Measurements from ENCODE around the gene RNASE8. TPM values are rescaled to one million over a fixed set of nuclear protein-coding genes. Genes with fewer than 3 reads are reported as not detected.

Gene RNASE8
- total RNA-seq, 1 experiment from 2014 or later, result not detected

GRCh38 chr14:21074398-21075272 lies 17.0 kb downstream of the RNASE8 start:
- Mint-ChIP-seq H3K4me1 (ENCODE audit: insufficient read depth, unreplicated experiment) (peaks cover 20% of the 10 kb centered on the region), H3K27ac (ENCODE audit: low read depth, unreplicated experiment) (no peak overlapping the region), H3K27me3 (ENCODE audit: insufficient read depth, unreplicated experiment) (no peaks in the 10 kb centered on the region), H3K36me3 (ENCODE audit: insufficient read depth, unreplicated experiment) (peaks cover 12% of the 10 kb centered on the region), H3K9me3 (ENCODE audit: unreplicated experiment) (no peaks in the 10 kb centered on the region), H3K4me3 (ENCODE audit: unreplicated experiment) (no peak overlapping the region)
- intact Hi-C loops (cut with micrococcal nuclease), result no loop called here
- no peak for TF ChIP-seq CTCF (IDR thresholded peaks at IDR 0.05; ENCODE audit: unreplicated experiment)
- CTCF ChIA-PET, result interaction anchor here (1.0 to 6.3 kb wide), 4 partner anchors 19 to 30 kb away, joined by 3 to 82 read pairs (median 40); no protein-coding TSS in a partner anchor
- no peak for DNase-seq (ENCODE audit: unreplicated experiment)
- BruUV-seq (replicated peaks), result no TSS peak
- POLR2A ChIA-PET, result no interaction called here

GRCh38 chr14:21075719-21076437 lies 18.3 kb downstream of the RNASE8 start:
- peaks cover 20% of the 10 kb centered on the region for H3K4me1 Mint-ChIP-seq (ENCODE audit: insufficient read depth, unreplicated experiment)
- no peak overlapping the region for H3K4me3 Mint-ChIP-seq (ENCODE audit: unreplicated experiment)
- intact Hi-C loops (cut with micrococcal nuclease), result no loop called here
- POLR2A ChIA-PET, result no interaction called here
- no peak for TF ChIP-seq CTCF (IDR thresholded peaks at IDR 0.05; ENCODE audit: unreplicated experiment)
- peaks cover 9% of the 10 kb centered on the region for H3K36me3 Mint-ChIP-seq (ENCODE audit: insufficient read depth, unreplicated experiment)
- no peaks in the 10 kb centered on the region for H3K27me3 Mint-ChIP-seq (ENCODE audit: insufficient read depth, unreplicated experiment)
- no TSS peak for BruUV-seq (replicated peaks)
- H3K9me3 Mint-ChIP-seq (ENCODE audit: unreplicated experiment), result no peaks in the 10 kb centered on the region
- CTCF ChIA-PET, result interaction anchor here (6.3 kb wide), 1 partner anchor 18 kb away, joined by 77 read pairs; no protein-coding TSS in a partner anchor
- DNase-seq (ENCODE audit: unreplicated experiment), result no peak
- H3K27ac Mint-ChIP-seq (ENCODE audit: low read depth, unreplicated experiment), result no peak overlapping the region

- Mint-ChIP-seq H3K36me3 (ENCODE audit: insufficient read depth, unreplicated experiment) (peaks cover 7% of the 10 kb centered on the region), H3K4me1 (ENCODE audit: insufficient read depth, unreplicated experiment) (peaks cover 6% of the 10 kb centered on the region), H3K27ac (ENCODE audit: low read depth, unreplicated experiment) (no peak overlapping the region), H3K9me3 (ENCODE audit: unreplicated experiment) (no peaks in the 10 kb centered on the region), H3K4me3 (ENCODE audit: unreplicated experiment) (no peak overlapping the region), H3K27me3 (ENCODE audit: insufficient read depth, unreplicated experiment) (no peaks in the 10 kb centered on the region)
- CTCF ChIA-PET, result interaction anchor here (8.4 kb wide), 1 partner anchor 15 kb away, joined by 60 read pairs; no protein-coding TSS in a partner anchor
- intact Hi-C loops (cut with micrococcal nuclease), result no loop called here
- TF ChIP-seq CTCF (IDR thresholded peaks at IDR 0.05; ENCODE audit: unreplicated experiment), result no peak
- BruUV-seq (replicated peaks), result no TSS peak
- no peak for DNase-seq (ENCODE audit: unreplicated experiment)
- POLR2A ChIA-PET, result interaction anchor here (1.1 kb wide), 1 partner anchor 24 kb away, joined by 3 read pairs; no protein-coding TSS in a partner anchor
Observed at GRCh38 chr14:21077672-21078071, 20.1 kb downstream of the RNASE8 start.

- Mint-ChIP-seq H3K4me1 (ENCODE audit: insufficient read depth, unreplicated experiment) (peaks cover 4% of the 10 kb centered on the region), H3K4me3 (ENCODE audit: unreplicated experiment) (no peak overlapping the region), H3K36me3 (ENCODE audit: insufficient read depth, unreplicated experiment) (peaks cover 8% of the 10 kb centered on the region), H3K27me3 (ENCODE audit: insufficient read depth, unreplicated experiment) (no peaks in the 10 kb centered on the region), H3K27ac (ENCODE audit: low read depth, unreplicated experiment) (no peak overlapping the region), H3K9me3 (ENCODE audit: unreplicated experiment) (no peaks in the 10 kb centered on the region)
- POLR2A ChIA-PET, result no interaction called here
- TF ChIP-seq CTCF (IDR thresholded peaks at IDR 0.05; ENCODE audit: unreplicated experiment), result no peak
- BruUV-seq (replicated peaks), result no TSS peak
- DNase-seq (ENCODE audit: unreplicated experiment), result no peak
- CTCF ChIA-PET, result interaction anchor here (1.1 to 8.4 kb wide), 3 partner anchors 11 to 64 kb away, joined by 4 to 60 read pairs (median 7); no protein-coding TSS in a partner anchor
- intact Hi-C loops (cut with micrococcal nuclease), result no loop called here
Observed at GRCh38 chr14:21078287-21078686, 20.7 kb downstream of the RNASE8 start.

Data from MCF 10A (cell line).